Spleen (tissue), 7 donors: ENCODE results near the gene IFITM10.

Source experiments
- POLR2A ChIP-seq, 3 donors: fragments of 450-650 bp; IDR thresholded peaks; one replicate each; pipeline ENCODE4 v1.5.1; 2017; ENCODE audit warnings: antibody characterized with exemption in 3 of 3, mild to moderate bottlenecking in 1 of 3
- TF ChIP-seq, protein P1 (sequence below), 11 experiments: fragments of 200-600 bp in 7 of 11; fragments of 450-650 bp in 4 of 11; sonication (generic) in 4 of 11; IDR thresholded peaks in 8 of 11; conservative IDR thresholded peaks in 3 of 11; 1 replicate in 7 of 11; 2 replicates in 4 of 11; pipeline versions ENCODE4 v1.4.0 to v1.8.0; 2016 to 2021; ENCODE audit warnings: antibody characterized with exemption in 11 of 11, inconsistent platforms in 4 of 11, mild to moderate bottlenecking in 1 of 11
- donor health status: DM: no; HTN: no; CAD: no; lungs with moderate emphysema.
- donor health status: DM: no; HTN: no; CAD: no.
- donor health status: DM: no; HTN: no; CAD: no.

DNA sequence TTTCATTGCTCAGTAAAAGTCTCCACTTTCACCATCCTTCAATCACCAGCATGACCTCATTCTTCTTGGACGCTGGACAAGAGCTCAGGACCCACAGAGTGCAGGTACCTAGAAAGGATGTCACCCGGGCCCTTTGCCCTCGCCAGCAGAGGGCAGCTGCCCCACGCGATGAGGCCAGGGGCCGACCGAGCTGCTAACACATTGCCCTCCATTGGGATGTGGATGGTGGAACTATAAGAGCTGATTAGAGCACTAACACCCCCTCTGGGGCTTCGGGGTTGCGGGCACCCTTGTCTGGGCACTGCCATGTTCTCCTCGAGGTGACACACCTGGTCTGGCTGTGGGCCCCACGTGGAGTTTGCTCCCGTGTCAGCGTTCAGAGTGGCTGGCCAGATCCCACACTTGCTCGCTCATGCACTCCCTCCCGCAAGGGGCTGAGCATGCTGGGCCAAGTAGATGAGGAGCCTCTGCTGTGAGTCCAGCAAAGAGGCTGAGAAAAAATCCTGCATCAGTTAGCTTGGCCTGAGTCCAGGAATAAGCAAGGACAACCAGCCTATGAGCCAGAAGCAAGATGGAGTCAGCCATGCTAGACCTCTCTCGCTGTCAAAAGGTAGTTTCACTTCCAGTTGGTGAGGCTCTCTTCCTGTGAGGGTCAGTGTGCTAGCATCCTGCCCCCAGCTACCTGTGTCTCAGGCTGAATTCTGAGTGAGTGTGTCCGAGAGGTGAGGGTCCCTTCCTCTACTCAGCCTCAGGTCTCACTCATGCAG, 43.6 kb downstream of the IFITM10 start:
- TF ChIP-seq, protein P1, sequence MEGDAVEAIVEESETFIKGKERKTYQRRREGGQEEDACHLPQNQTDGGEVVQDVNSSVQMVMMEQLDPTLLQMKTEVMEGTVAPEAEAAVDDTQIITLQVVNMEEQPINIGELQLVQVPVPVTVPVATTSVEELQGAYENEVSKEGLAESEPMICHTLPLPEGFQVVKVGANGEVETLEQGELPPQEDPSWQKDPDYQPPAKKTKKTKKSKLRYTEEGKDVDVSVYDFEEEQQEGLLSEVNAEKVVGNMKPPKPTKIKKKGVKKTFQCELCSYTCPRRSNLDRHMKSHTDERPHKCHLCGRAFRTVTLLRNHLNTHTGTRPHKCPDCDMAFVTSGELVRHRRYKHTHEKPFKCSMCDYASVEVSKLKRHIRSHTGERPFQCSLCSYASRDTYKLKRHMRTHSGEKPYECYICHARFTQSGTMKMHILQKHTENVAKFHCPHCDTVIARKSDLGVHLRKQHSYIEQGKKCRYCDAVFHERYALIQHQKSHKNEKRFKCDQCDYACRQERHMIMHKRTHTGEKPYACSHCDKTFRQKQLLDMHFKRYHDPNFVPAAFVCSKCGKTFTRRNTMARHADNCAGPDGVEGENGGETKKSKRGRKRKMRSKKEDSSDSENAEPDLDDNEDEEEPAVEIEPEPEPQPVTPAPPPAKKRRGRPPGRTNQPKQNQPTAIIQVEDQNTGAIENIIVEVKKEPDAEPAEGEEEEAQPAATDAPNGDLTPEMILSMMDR (IDR thresholded peaks at IDR 0.05 in 8 of 11, conservative IDR thresholded peaks at IDR 0.05 in 3 of 11), result peak in 5 of 11 experiments; percentile 11 to 44 (median 31)
- TF ChIP-seq POLR2A (IDR thresholded peaks at IDR 0.05), result no peak
